ENCODE results near the gene PNPLA1.

The PNPLA1 gene

DNA sequence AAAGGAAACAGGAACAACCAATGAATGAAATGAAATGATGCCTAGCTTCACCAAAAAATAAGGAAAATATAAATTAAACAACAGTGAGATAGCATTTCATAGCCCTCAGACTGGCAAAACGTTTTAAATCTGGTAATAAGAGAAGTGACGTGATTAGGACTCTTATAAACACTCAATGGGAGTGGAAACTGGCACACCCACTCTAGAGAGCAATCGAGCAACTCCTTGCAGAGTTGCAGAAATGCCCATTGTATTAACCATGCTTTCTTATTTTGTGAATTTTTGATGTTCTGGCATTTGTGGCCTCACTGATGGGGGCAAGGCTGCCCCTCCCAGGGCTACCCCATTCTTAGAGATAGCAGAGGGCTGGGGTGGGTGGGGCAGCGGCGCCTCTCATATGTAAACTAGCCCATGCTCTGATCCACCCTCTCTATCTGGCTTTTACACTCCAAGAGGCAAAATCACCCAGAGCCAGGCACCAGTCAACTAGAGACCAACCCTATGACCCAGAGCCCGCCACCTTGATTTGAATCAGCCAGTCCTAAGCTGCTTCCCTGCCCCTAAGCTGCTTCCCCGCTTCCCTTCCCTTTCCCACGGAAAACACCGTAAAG, 6.4 kb upstream of the PNPLA1 start:
- TF ChIP-seq, protein P1, sequence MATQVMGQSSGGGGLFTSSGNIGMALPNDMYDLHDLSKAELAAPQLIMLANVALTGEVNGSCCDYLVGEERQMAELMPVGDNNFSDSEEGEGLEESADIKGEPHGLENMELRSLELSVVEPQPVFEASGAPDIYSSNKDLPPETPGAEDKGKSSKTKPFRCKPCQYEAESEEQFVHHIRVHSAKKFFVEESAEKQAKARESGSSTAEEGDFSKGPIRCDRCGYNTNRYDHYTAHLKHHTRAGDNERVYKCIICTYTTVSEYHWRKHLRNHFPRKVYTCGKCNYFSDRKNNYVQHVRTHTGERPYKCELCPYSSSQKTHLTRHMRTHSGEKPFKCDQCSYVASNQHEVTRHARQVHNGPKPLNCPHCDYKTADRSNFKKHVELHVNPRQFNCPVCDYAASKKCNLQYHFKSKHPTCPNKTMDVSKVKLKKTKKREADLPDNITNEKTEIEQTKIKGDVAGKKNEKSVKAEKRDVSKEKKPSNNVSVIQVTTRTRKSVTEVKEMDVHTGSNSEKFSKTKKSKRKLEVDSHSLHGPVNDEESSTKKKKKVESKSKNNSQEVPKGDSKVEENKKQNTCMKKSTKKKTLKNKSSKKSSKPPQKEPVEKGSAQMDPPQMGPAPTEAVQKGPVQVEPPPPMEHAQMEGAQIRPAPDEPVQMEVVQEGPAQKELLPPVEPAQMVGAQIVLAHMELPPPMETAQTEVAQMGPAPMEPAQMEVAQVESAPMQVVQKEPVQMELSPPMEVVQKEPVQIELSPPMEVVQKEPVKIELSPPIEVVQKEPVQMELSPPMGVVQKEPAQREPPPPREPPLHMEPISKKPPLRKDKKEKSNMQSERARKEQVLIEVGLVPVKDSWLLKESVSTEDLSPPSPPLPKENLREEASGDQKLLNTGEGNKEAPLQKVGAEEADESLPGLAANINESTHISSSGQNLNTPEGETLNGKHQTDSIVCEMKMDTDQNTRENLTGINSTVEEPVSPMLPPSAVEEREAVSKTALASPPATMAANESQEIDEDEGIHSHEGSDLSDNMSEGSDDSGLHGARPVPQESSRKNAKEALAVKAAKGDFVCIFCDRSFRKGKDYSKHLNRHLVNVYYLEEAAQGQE (IDR thresholded peaks at IDR 0.05; ENCODE audit: insufficient read depth in 1 of 2, low read depth in 2 of 2, low read length in 2 of 2): no peak
- TF ChIP-seq TAF1 (IDR thresholded peaks at IDR 0.05; ENCODE audit: borderline replicate concordance, insufficient read depth, low read length) (no peak), SIN3A (IDR thresholded peaks at IDR 0.05; ENCODE audit: borderline replicate concordance, insufficient read depth, low read length) (no peak), POLR2AphosphoS5 (IDR thresholded peaks at IDR 0.05; ENCODE audit: low read depth, low read length) (no peak), FOXP2 (optimal IDR thresholded peaks at IDR 0.05; ENCODE audit: borderline replicate concordance, extremely low read depth, extremely low read length, insufficient read depth) (no peak)

DNA sequence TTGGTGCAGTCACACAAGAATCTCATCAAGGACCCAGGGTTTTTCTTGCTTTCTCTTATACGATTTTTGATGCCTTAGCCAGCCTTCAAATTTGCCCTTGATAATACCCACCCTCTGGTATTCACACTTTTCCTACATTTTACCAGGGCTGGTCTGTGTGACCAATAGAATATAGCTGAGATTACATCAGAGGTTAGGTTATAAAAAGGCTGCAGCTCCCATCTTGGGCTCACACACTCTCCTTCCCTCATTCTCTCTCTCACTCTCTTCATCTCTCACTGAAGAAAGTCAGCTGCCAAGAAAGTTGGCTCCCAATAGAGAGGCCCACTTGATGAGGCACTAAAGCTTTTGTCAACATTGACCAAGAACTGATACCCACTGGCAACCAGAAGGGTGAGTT, 4.1 kb upstream of the PNPLA1 start:
- TF ChIP-seq TAF1 (IDR thresholded peaks at IDR 0.05; ENCODE audit: borderline replicate concordance, insufficient read depth, low read length) (no peak), POLR2AphosphoS5 (IDR thresholded peaks at IDR 0.05; ENCODE audit: low read depth, low read length) (no peak), SIN3A (IDR thresholded peaks at IDR 0.05; ENCODE audit: borderline replicate concordance, insufficient read depth, low read length) (no peak), FOXP2 (optimal IDR thresholded peaks at IDR 0.05; ENCODE audit: borderline replicate concordance, extremely low read depth, extremely low read length, insufficient read depth) (no peak)
- TF ChIP-seq, protein P1 (IDR thresholded peaks at IDR 0.05; ENCODE audit: insufficient read depth in 1 of 2, low read depth in 2 of 2, low read length in 2 of 2): no peak

DNA sequence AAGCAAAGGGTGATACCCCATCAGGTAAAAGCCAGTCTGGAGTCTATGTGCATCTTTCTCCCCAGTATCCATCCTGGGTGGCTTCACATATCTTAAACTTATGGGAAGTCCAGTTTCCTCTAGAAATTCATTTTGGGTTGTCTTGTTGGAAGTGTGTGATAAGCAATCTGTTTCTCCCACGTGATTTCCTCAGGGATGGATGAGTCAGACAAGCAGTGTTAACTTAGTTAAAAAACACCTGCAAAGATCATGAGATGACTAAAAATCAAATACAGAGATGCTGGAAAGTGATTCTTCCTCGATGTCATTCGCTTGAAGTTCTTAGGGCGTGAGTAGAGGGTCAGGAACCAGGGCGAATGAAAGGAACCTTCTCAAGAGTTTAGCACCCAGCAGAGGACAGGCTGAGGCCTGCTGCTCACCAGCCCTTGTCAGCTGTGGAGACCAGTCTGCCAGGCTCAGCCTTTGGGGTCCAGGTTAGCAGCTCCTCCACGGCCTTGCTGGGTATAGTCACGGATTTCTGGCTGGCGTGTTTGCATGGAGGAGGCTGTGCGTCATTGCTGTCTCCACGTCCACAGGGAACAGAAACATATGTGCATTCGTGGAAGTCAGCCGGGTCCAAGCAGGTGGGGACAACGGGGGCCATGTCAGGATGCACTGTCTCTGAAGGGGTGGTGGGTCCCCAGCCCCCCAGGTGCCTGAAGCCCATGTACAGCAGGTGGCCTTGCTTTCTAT, 2.8 kb upstream of the PNPLA1 start:
- TF ChIP-seq TAF1 (IDR thresholded peaks at IDR 0.05; ENCODE audit: borderline replicate concordance, insufficient read depth, low read length): no peak

DNA sequence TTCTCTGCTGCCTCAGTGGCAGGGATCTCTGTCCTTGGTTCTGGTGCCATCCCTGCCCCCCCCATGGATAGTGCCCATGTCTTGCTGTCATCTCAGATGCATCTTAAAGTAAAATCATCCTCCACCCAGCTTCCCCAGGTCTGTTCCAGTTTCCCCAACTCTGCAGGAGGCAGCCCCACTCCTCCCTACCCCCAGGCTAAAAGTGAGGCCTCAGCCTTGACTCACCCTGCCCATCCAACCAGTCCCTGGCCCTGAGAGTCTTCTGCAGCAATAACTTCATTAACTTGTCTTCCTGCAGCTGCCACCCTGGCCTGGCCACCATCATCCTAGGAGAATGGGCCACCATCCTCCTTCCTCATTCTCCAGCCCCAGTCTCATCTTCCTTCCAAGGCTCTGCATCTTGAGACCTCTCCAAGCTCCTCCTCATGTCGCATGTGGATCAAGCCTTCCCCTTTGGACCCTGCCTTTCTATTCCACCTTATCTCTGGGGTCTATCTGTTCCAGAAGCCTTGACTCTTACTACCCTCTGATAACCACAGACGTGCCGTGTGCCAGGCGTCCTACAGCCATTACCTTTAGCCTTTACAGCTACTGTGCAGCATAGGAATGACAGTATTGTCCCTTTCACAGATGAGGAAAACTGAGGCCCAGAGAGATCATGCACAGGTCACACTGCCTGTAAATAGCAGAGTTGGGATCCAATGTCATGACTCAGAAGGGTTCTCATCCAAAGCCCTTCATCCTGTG, 2.0 kb upstream of the PNPLA1 start:
- TF ChIP-seq TAF1 (IDR thresholded peaks at IDR 0.05; ENCODE audit: borderline replicate concordance, insufficient read depth, low read length): no peak
- no peak for TF ChIP-seq POLR2AphosphoS5 (IDR thresholded peaks at IDR 0.05; ENCODE audit: low read depth, low read length)
- no peak for TF ChIP-seq SIN3A (IDR thresholded peaks at IDR 0.05; ENCODE audit: borderline replicate concordance, insufficient read depth, low read length)
- TF ChIP-seq FOXP2 (optimal IDR thresholded peaks at IDR 0.05; ENCODE audit: borderline replicate concordance, extremely low read depth, extremely low read length, insufficient read depth): no peak
- TF ChIP-seq, protein P1 (IDR thresholded peaks at IDR 0.05; ENCODE audit: insufficient read depth in 1 of 2, low read depth in 2 of 2, low read length in 2 of 2): no peak

DNA sequence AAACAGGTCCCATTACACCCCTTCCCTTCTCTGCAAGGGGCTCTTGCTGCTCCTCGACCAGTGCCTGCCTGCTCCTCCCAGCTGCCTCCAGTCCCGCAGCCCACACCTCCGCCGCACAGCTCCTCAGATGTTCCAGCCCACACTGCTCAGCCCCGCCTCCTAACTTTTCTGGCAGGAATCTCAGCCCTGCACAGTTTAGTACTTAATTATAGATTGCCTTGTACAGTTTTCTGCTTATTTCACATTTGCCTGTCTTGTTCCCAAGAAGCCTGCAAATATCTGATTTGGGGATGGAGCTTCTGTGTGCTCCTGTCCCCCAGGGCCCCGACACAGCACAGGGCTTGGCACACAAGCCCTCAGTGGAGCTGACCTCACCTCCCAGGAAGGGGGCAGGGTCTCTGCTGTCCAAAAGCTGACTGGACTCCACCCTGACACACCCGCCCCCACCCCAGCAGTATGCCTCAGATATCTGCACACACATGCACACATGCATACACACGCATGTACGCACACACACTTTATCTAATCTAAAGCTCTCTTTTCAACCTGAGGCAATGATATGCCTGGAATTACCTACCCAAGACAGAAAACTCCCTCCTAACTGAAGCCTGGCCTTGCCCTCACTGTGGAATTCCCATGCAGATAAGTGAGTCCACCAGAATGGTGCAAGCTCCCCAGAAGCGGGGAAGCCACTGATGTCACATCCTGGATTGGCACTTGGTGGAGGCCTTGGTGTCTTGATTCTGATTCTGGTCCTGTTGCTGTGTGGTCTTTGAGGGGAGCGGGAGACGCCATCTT, 1.2 kb upstream of the PNPLA1 start:
- no peak for TF ChIP-seq FOXP2 (optimal IDR thresholded peaks at IDR 0.05; ENCODE audit: borderline replicate concordance, extremely low read depth, extremely low read length, insufficient read depth)
- TF ChIP-seq TAF1 (IDR thresholded peaks at IDR 0.05; ENCODE audit: borderline replicate concordance, insufficient read depth, low read length): no peak
- TF ChIP-seq POLR2AphosphoS5 (IDR thresholded peaks at IDR 0.05; ENCODE audit: low read depth, low read length): no peak
- TF ChIP-seq SIN3A (IDR thresholded peaks at IDR 0.05; ENCODE audit: borderline replicate concordance, insufficient read depth, low read length): no peak
- TF ChIP-seq, protein P1 (IDR thresholded peaks at IDR 0.05; ENCODE audit: insufficient read depth in 1 of 2, low read depth in 2 of 2, low read length in 2 of 2): no peak

Measured in PFSK-1 (cell line).